ENCODE measurements around the gene KLK13.

KLK13 gene

GRCh38 chr19:51093101-51093500, 28.2 kb upstream of the KLK13 start:
- H3K4me3 ChIP-seq (replicated peaks; ENCODE audit: low read depth, low read length): no peak overlapping the region
- TF ChIP-seq, protein P1, sequence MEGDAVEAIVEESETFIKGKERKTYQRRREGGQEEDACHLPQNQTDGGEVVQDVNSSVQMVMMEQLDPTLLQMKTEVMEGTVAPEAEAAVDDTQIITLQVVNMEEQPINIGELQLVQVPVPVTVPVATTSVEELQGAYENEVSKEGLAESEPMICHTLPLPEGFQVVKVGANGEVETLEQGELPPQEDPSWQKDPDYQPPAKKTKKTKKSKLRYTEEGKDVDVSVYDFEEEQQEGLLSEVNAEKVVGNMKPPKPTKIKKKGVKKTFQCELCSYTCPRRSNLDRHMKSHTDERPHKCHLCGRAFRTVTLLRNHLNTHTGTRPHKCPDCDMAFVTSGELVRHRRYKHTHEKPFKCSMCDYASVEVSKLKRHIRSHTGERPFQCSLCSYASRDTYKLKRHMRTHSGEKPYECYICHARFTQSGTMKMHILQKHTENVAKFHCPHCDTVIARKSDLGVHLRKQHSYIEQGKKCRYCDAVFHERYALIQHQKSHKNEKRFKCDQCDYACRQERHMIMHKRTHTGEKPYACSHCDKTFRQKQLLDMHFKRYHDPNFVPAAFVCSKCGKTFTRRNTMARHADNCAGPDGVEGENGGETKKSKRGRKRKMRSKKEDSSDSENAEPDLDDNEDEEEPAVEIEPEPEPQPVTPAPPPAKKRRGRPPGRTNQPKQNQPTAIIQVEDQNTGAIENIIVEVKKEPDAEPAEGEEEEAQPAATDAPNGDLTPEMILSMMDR (IDR thresholded peaks at IDR 0.05; ENCODE audit: low read length, missing control alignments): no peak
- no peak for DNase-seq (ENCODE audit: low read depth)

GRCh38 chr19:51091895-51092873, 27.3 kb upstream of the KLK13 start:
- TF ChIP-seq, protein P1 (IDR thresholded peaks at IDR 0.05; ENCODE audit: low read length, missing control alignments): no peak
- no peak overlapping the region for H3K4me3 ChIP-seq (replicated peaks; ENCODE audit: low read depth, low read length)
- no peak for DNase-seq (ENCODE audit: low read depth)

DNA sequence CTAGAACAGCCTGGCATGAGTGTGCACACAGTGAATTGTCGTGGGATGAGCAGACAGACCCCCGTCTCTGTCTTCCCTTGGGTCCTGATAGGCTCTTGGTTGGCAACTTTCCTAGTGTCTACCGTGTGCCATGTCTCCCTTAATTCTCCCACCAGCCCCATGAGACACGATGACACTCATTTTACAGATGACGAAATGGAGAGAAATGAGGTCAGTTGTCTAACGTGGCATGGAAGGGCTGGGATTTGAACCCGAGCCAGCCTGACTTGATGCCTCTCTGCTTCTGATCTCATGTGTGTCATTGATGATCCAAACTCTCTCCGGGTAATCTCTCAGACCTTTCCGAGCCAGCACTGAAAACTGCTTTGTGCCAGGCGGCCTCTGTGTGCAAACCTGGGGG, 26.2 kb upstream of the KLK13 start:
- no peak overlapping the region for H3K4me3 ChIP-seq (replicated peaks; ENCODE audit: low read depth, low read length)
- TF ChIP-seq, protein P1 (IDR thresholded peaks at IDR 0.05; ENCODE audit: low read length, missing control alignments): no peak
- no peak for DNase-seq (ENCODE audit: low read depth)

DNA sequence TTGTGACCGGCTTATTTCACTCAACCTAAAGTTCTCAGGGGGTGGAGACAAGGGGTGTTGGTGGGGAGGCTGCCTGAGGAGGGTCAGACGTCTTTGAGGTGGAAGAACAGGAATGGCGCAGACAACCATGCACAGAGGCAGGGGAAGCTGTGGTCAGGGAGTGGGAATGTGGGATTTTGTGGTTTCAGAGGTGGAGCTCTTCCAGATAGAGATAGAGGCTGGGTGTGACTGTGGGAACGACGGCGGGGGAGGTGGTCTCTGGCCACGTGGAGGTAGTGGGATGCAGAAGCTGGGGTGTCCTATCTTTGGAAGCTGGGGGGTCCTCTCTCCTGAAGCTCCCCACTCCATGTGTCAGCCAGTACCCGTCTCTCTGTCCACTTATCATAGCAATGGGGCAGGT, 25.6 kb upstream of the KLK13 start:
- no peak for DNase-seq (ENCODE audit: low read depth)
- TF ChIP-seq, protein P1 (IDR thresholded peaks at IDR 0.05; ENCODE audit: low read length, missing control alignments): no peak
- no peak overlapping the region for H3K4me3 ChIP-seq (replicated peaks; ENCODE audit: low read depth, low read length)

DNA sequence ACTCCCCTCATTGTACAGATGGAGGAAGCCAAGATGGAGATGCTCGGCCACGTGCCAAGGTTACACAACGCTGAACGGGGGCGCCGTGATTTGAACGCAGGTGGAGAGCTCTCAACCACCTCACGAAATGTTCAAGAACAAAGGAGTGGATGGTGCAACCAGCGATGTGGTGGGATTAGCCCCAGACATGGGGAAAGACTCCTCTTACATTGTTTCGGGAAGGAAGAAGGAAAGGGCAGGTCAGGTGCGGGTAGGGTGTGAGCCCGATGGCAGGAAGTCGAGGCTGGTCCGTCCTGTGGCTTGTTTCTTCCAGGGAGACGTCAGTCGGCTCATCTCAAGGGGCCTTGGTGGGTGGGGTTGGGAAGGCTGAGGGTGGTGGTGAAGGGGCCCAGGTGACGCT, 24.9 kb upstream of the KLK13 start:
- TF ChIP-seq, protein P1 (IDR thresholded peaks at IDR 0.05; ENCODE audit: low read length, missing control alignments): no peak
- no peak for DNase-seq (ENCODE audit: low read depth)
- H3K4me3 ChIP-seq (replicated peaks; ENCODE audit: low read depth, low read length): no peak overlapping the region

- DNase-seq (ENCODE audit: low read depth): no peak
- H3K4me3 ChIP-seq (replicated peaks; ENCODE audit: low read depth, low read length): no peak overlapping the region
- TF ChIP-seq, protein P1 (IDR thresholded peaks at IDR 0.05; ENCODE audit: low read length, missing control alignments): no peak
These were observed 21.4 kb upstream of the KLK13 start for GRCh38 chr19:51086153-51086850.

All from fibroblast of pulmonary artery (primary cell).